Hair follicular keratinocyte (primary cell): ENCODE measurements around the gene TRIM16. TPM values are rescaled to one million over a fixed set of nuclear protein-coding genes. Genes with fewer than 3 reads are reported as not detected.

Experiments
- total RNA-seq: library from RNA; depleted of rRNA; stranded (reverse); fragments of >200 nt; gene quantifications from 2 replicates; pipeline ENCODE4 v1.2.3, GENCODE V29; 2015

Gene TRIM16
- total RNA-seq, result 36.9 and 49.8 TPM in 2 replicates

GRCh38 chr17:15683824-15684478, at the start of gene TRIM16:
Gene TRIM16 (minus strand): TSS chr17:15684311. CDS start chr17:15651609, 32,702 bp downstream.

GRCh38 chr17:15731900-15732299, 47.8 kb upstream of the TRIM16 start, which contains the start of gene TBC1D26:
Gene TBC1D26 (plus strand): TSS chr17:15732283. CDS start chr17:15735349, 3,066 bp downstream.

DNA sequence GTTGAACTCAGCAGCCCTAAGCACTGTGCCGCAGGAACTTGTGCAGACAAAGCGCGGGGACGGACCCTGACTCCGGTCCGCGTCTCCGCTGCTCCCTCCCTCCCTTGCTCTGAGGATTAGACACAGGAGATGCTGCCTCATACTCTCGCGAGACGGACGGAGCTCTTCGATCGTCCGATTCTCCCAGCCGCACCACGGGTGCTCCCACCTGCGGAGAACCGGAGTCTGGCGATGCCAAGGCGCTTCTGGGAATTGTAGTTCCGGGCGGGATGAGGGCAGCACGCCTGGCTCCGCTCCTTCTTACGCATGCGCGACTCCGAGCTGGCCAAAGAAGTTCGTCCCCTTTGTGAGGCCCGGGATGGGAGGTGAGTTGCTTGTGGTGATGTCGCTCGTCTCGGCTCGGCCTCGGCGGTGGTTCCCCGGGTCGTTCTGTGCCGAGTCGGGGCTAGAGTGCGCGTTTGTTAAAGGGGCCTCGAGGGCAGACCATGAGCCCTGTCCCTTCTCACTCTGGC, 15.4 kb upstream of the TRIM16 start, which contains the start of gene ZNF286A:
TSS of gene ZNF286A (plus strand) at position 340 of the 512 bp plus-strand sequence. CDS start 578 bp downstream, outside the sequence.

DNA sequence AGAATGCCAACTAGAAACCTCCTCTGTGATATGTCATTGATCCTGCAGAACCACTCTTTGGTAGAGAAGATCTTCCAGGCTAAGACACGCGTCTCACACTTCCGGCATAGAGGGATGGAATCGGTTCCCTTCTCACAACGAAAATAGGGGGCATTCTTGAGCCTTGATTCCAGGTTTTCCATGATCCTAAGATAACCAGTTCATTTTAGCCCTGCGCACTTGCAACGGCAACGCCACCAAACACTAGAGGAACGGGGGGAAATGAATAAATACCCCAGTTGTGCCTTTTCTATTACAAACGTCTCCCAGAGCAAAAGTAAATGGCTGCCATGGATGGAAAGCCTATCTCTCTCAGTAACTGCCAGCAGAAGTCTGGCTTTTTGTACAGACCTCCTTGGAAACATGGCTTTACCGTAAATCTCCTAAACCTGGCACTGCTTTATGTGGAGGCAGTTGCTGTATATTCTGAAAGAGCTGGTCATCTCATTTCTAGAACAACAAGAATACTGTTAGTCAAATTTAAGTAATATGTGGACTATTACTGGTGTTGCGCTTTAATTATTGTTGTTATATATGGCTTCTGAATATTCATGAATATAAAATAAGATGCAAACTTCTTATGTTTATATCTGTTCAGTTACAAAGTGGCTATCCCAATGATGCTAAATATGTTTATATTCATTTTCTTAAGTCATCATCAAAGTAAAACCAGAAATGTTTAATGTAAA, 64.6 kb downstream of the TRIM16 start, which contains the start of gene FBXW10B:
TSS of gene FBXW10B (minus strand) at position 374 of the 728 bp plus-strand sequence. CDS start at position 182, 192 bp downstream.

Other genes with a start within 250 kb of the TRIM16 start
- 1.1 and 4.2 TPM in 2 replicates for gene CDRT4, start 216.7 kb downstream of the TRIM16 start, total RNA-seq
- gene TVP23C, start 120.8 kb downstream of the TRIM16 start, total RNA-seq, result 2.7 and 5.8 TPM in 2 replicates
- gene FBXW10B, start 64.6 kb downstream of the TRIM16 start, total RNA-seq, result 0.08 and 0.53 TPM in 2 replicates
- 31.2 and 44.0 TPM in 2 replicates for gene ZNF286A, start 15.4 kb upstream of the TRIM16 start, total RNA-seq
- gene TBC1D26, start 48.0 kb upstream of the TRIM16 start, total RNA-seq, result not detected in 2 replicates